Right kidney (tissue), 1 donor: ENCODE measurements around the gene NADSYN1.
A peak's percentile ranks its signal among the peaks of the same experiment; 100 is the strongest.

ENCODE experiments used
- DNase-seq: peaks from one replicate; pipeline ENCODE4 v3.0.0-alpha.2; 2016

NADSYN1 gene

GRCh38 chr11:71450507-71450906 is 2.5 kb upstream of the NADSYN1 start:
- DNase-seq, result no peak

- no peak for DNase-seq
Measured at GRCh38 chr11:71450939-71451338, 2.1 kb upstream of the NADSYN1 start.

GRCh38 chr11:71451596-71452198 is 1.3 kb upstream of the NADSYN1 start:
- DNase-seq, result peak; percentile 18

GRCh38 chr11:71452199-71453036 is 585 bp upstream of the NADSYN1 start:
- DNase-seq, result peak; percentile 80

DNA sequence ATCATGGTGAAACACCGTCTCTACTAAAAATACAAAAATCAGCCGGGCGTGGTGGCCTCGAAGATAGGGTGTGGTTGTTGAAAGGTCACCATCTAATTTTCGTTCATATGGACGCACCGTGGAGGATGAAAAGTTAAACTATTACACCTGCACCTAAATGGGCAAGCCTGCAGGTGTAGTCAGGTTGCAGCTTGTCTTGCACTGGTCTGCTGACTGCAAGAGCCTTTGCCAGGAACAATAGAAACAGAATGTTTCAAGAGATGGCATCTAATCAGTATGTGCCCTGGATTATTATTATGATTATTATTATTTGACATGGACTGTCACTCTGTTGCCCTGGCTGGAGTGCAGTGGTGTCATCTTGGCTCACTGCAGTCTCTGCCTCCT is 908 bp downstream of the NADSYN1 start:
- no peak for DNase-seq

GRCh38 chr11:71454470-71455113 is 1.6 kb downstream of the NADSYN1 start:
- no peak for DNase-seq

DNA sequence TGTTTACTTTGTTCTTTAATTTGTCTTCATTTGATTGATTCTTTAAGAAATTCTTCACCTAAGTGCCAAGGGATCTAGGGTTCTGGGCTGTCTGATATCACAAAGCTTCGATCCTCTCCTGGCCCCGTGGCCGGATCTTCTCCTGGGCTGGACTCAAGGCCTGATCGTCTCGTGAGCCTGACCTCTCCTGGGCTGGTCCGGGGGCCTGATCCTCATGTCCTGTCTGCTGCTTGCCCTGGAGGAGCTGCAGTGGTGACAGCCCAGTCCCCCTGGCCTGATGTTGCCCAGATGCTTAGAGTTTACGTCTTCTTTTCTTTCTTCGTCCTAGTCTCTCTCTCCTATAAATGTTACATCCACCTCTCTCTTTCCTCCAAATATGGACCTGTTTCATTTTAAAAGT is 3.3 kb downstream of the NADSYN1 start:
- no peak for DNase-seq

- no peak for DNase-seq
Measured at GRCh38 chr11:71456831-71457230, 3.8 kb downstream of the NADSYN1 start.

DNA sequence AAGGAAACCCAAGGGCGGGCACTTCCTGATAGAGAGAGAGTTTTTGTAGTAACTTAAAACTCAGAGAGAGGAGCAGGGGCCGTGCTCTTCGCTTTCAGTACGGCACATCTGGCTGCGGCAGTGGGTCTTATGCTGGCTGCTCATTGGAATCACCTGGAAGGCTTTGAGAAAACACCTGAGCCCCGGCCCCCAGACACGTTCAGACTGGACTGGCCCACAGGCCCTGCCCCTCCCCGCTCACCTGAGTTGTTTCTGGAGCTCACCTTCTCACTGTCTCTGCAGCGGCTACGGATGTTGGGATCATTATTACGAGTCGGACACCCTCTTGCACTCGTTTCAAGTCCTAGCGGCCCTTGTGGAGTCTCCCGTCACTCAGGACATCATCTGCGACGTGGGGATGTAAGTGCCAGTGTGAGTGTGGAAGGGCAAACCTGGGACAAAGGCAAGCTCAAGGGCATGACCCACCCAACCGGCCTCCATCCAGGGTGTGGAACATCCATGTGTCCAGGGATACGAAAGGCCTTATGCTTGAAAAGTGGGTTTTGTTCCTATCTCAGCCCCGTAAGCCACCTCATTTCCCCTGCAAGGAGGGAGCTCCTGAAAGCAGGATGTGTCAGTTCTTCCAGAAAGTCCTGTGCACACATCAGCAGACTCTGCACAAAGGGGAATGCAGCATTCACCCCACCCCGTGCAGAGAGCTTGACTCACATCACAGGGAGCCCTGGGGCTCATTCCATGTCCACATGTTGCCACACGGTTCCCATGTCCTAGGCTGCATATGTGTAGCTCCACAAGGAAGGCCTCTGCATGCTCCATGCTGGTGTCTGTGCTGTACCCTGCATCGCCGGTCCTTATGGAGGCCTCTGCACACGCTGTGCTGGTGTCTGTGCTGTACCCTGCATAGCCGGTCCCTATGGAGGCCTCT is 5.4 kb downstream of the NADSYN1 start:
- no peak for DNase-seq

- DNase-seq, result no peak
Measured at GRCh38 chr11:71459076-71459766, 6.2 kb downstream of the NADSYN1 start.

- no peak for DNase-seq
Measured at GRCh38 chr11:71459767-71460320, 6.8 kb downstream of the NADSYN1 start.

DNA sequence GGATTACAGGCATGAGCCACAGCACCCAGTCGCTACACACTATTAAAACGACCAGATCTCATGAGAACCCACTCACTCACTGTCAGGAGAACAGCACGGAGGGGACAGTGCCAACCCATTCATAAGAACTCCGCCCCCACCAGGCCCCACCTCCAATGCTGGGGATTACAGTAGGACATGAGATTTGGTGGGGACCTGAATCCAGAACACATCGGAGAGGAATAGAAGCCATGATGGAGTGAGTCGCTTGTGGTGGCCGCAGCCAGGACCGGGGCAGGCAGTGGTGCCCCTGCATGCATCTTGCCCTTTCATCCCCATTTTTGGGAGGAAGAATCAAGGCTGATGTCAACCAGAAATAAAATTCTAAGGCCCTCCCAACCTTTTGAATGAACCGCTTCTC is 8.7 kb downstream of the NADSYN1 start:
- no peak for DNase-seq

DNA sequence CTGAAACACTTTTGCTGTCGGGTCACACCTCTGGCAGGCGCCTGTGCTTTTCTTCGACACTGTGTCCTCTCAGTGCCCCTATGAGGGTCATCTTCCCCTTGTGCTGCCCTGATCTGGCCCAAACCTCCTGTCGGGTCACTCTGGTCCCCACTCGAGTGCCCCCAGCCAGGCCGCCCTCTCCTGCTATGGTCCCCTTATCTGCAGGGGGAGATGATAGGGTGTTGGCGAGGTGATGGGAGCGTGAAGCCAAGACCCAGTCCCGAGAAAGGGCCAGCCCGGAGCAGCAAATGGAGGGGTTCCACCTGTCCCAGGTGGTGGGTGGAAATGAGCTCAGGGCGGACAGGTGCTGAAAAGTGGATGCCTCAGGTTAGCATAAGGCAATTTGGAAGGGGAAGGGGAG is 9.7 kb downstream of the NADSYN1 start:
- no peak for DNase-seq

DNA sequence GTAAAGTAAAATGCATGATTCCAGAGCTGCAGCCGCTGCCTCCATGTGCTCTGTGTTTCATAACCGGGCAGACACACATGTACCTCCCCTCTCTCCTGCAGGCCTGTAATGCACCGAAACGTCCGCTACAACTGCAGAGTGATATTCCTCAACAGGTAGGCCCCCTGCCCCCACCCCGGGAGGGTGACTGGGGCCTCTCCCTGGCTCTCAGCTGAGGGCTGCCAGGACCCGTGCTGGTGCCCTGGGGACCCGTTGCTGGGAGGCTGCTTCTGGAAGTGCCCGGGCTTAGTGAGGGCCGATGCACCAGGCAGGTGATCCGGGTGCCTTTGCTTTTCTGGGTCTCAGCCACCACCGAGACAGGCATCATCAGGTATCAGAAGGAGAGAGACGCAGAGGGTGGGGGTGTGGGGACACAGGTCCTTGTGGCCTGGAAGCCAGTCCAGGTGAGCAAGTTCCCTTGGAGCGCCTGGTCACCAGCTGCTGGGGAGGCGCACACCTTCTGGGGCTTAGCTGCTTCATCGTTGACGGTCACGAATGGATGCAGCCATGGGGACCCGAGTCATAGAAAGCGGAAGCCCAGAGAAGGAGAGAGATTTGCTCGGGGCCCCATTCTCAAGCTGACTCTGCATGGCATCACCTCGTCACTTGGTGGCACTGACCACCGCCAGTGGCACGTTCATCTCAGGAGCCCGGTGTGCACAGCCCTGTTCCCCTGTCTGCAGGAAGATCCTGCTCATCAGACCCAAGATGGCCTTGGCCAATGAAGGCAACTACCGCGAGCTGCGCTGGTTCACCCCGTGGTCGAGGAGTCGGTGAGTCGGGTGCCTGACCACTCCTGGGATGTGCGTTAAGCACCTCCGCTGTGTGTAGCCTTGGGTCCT is 10.6 kb downstream of the NADSYN1 start:
- DNase-seq, result no peak

- DNase-seq, result no peak
Measured at GRCh38 chr11:71465054-71465453, 12.1 kb downstream of the NADSYN1 start.

DNA sequence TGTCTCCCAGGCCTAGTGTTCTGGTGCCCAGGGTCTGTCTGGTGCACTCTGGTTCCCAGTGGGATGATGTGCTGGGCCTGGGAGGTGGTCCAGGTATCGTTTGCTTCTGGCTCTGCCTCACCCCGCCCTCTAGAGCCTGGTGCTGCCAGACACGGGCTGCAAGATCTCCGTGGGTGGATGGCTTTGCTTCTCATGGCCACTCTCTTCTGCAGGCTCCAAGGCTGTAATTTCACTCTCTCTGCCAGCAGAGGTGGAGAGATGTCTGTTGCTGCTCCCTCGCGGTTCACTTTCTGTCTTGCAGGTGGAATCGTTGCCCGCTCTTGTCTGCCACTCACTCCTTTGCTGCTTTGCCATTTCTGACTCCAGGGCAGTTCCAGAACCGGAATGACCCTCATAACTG is 13.4 kb downstream of the NADSYN1 start:
- no peak for DNase-seq

DNA sequence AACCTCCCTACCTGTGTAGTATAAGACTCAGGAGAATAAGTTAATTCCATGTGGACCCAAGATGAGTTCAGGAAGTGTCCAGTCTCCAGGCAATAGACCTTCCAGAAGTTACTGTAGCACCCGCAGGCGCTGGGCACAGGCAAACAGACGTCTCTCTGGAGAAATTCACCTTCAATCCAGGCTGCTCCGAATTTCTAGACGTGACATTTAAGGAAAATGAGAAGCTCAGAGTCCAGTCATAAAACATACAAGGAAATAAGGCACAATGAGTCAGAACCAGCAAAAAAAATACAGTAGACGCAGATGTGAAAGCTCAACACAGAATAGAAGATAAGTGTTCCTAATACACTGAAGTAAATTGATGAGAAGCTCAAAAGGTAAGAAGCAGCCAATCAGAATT is 14.2 kb downstream of the NADSYN1 start:
- DNase-seq, result no peak

DNA sequence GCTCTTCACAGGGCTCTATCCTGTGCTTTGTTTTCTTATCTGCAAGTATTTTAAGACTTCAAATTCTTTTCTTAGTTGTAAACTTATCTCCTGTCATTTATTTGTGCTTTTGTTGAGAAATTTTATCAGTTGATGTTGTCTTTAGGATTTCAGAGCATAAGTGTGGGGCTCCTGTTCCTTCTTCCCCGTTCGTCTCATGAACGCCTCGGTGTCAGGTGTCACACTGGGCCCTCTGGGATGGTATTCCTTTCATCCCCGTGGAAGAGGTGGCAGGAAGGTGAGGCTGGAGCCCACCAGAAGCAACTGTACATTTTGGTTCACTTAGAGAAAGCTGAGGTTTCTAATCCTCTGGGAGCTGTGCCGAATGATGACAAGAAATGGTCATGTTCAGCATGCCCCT is 17.9 kb downstream of the NADSYN1 start:
- DNase-seq, result no peak

DNA sequence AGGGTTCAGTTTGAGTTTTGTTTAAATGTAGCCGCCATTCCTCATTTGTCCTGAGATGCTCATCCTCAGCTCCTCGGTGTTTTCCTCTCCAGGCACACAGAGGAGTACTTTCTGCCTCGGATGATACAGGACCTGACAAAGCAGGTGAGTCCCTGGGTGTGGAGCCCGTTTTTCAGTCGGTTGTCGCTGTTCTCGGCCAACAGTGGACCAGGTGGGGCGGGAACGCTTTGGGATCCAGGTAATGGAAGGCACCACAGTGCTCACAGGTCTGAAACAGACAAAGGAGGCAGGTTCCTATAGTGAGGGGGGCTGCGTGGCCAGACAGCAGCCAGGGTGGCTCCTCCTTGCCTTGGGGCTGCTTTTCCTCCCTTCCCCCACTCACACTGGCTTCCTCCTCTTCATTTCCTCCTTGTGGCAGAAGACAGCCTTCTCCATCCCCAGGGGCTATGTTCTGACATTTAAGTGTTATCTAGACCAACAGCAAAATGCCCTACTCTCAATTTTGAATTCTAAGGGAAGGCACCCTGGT is 19.4 kb downstream of the NADSYN1 start:
- DNase-seq, result no peak
